ENCODE data around the gene RASA3.
"Not testable (repeated sequence)": the region's sequence is repeated elsewhere in the genome, so short reads cannot be mapped to it uniquely, and the experiment has no call there.

Gene RASA3

DNA sequence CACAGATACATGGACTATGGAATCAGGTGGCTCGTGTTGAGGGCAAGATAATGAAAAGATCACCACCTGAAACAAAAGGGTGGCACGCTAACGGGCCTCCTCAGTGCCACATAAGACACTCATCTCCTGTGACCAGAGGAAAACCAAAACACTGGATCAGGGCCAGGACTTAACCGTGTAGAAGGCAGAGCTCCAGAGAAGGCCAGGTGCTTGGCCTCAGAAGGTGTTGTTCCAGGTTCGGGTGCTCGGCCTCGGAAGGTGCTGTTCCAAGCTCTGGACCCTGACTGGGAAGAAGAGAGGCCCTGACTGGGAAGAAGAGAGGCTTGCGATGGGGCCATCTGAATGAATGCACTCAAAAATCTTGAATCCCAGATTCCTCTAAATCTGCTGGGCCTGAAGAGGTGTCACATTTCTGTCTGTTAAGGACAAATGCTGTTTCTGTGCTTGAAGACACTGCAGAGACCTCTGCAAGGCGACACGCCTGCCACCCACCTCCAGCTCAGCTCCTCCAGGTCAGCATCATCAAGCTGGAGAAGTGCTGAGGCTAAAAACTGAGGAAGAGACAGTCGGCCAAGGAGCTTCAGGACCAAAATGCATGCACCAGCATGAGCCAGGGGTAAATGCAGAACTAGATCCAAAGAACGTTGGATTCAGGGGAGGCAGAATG is 2.7 kb upstream of the RASA3 start:
- H3K79me2 ChIP-seq (ENCODE audit: low read length), result peaks cover 22% of the 10 kb centered on the region
- H3K9ac ChIP-seq (ENCODE audit: low read length), result no peak overlapping the region
- peaks cover 3% of the 10 kb centered on the region; the same call in 1 of the 2 replicates for H4K20me1 ChIP-seq (ENCODE audit: insufficient read depth, low read length)
- no peak overlapping the region for H3K4me2 ChIP-seq (ENCODE audit: low read depth, low read length)
- H3K4me3 ChIP-seq (ENCODE audit: low read length), result no peak overlapping the region
- H2AFZ ChIP-seq (ENCODE audit: low read length), result no peak overlapping the region
- H3K27ac ChIP-seq (ENCODE audit: low read length), result no peak overlapping the region
- no peaks in the 10 kb centered on the region for H3K9me2 ChIP-seq (replicated peaks; ENCODE audit: insufficient read depth, low read length)
- TF ChIP-seq, protein P1, sequence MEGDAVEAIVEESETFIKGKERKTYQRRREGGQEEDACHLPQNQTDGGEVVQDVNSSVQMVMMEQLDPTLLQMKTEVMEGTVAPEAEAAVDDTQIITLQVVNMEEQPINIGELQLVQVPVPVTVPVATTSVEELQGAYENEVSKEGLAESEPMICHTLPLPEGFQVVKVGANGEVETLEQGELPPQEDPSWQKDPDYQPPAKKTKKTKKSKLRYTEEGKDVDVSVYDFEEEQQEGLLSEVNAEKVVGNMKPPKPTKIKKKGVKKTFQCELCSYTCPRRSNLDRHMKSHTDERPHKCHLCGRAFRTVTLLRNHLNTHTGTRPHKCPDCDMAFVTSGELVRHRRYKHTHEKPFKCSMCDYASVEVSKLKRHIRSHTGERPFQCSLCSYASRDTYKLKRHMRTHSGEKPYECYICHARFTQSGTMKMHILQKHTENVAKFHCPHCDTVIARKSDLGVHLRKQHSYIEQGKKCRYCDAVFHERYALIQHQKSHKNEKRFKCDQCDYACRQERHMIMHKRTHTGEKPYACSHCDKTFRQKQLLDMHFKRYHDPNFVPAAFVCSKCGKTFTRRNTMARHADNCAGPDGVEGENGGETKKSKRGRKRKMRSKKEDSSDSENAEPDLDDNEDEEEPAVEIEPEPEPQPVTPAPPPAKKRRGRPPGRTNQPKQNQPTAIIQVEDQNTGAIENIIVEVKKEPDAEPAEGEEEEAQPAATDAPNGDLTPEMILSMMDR (IDR thresholded peaks at IDR 0.05; ENCODE audit: low read length), result no peak
- TF ChIP-seq EZH2 (optimal IDR thresholded peaks at IDR 0.05; ENCODE audit: low read depth, low read length) (no peak), EZH2phosphoT487 (IDR thresholded peaks at IDR 0.05; ENCODE audit: low read length) (no peak)
- DNase-seq, result no peak
- H3K9me3 ChIP-seq (replicated peaks; ENCODE audit: insufficient read depth, low read length), result no peaks in the 10 kb centered on the region
- H3K36me3 ChIP-seq (replicated peaks; ENCODE audit: insufficient read depth, low read length), result no peaks in the 10 kb centered on the region
- no peaks in the 10 kb centered on the region for H3K27me3 ChIP-seq (replicated peaks; ENCODE audit: insufficient read depth, low read length)
- peaks cover 12% of the 10 kb centered on the region; the same call in 1 of the 2 replicates for H3F3A ChIP-seq (ENCODE audit: insufficient read depth, low read length)
- peaks cover 5% of the 10 kb centered on the region; the same call in 1 of the 2 replicates for H3K4me1 ChIP-seq (ENCODE audit: low read length)

DNA sequence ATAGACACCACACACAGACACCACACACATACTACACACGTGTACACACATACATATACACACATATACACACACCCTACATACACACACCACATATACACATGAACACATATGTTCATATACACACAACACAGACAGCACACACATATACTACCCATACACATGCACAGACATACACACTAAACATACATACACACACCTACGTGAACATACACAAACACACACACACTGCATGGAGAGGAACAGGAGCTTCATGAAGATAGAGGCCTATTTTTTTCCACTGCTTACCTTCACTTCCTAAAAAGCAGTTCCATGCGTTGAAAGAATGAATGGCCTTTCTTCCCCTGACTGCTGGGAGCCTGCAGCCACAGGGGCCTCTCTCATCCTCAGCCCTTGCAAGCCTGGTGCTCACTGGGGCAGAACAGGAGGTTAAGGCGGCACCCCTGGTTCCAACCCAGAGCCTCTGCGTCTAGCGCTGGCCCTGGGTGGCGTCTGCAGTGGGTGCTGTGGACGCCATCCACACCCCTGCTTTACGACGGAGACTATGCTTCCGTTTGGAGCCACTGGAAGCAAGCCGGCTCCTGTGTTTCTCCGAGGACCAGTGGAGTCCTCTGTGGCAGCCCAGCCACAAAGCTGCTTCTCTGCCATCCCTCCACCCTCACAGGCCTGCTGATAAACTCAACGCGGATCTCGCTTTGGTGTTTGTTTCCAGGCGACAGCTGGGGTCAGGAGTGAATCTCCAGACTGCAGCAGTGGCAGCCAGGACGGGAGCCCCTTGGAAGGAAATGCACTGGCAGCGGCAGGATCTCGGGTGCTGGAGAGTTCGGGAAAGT is 1.9 kb upstream of the RASA3 start:
- no peak for TF ChIP-seq EZH2 (optimal IDR thresholded peaks at IDR 0.05; ENCODE audit: low read depth, low read length)
- no peak for TF ChIP-seq EZH2phosphoT487 (IDR thresholded peaks at IDR 0.05; ENCODE audit: low read length)
- TF ChIP-seq, protein P1 (IDR thresholded peaks at IDR 0.05; ENCODE audit: low read length), result no peak
- peaks cover 29% of the 10 kb centered on the region for H3K79me2 ChIP-seq (ENCODE audit: low read length)
- peaks cover 7% of the 10 kb centered on the region; the same call in 1 of the 2 replicates for H4K20me1 ChIP-seq (ENCODE audit: insufficient read depth, low read length)
- H3K9ac ChIP-seq (ENCODE audit: low read length), result no peak overlapping the region
- DNase-seq, result no peak
- H3K9me3 ChIP-seq (replicated peaks; ENCODE audit: insufficient read depth, low read length), result no peaks in the 10 kb centered on the region
- H3K36me3 ChIP-seq (replicated peaks; ENCODE audit: insufficient read depth, low read length), result no peaks in the 10 kb centered on the region
- H3K9me2 ChIP-seq (replicated peaks; ENCODE audit: insufficient read depth, low read length), result no peaks in the 10 kb centered on the region
- no peak overlapping the region for H3K27ac ChIP-seq (ENCODE audit: low read length)
- no peak overlapping the region for H3K4me3 ChIP-seq (ENCODE audit: low read length)
- no peaks in the 10 kb centered on the region for H3K27me3 ChIP-seq (replicated peaks; ENCODE audit: insufficient read depth, low read length)
- H3F3A ChIP-seq (ENCODE audit: insufficient read depth, low read length), result peaks cover 12% of the 10 kb centered on the region; the same call in 1 of the 2 replicates
- H3K4me2 ChIP-seq (ENCODE audit: low read depth, low read length), result no peak overlapping the region
- H2AFZ ChIP-seq (ENCODE audit: low read length), result no peak overlapping the region
- peaks cover 11% of the 10 kb centered on the region; the same call in 1 of the 2 replicates for H3K4me1 ChIP-seq (ENCODE audit: low read length)

DNA sequence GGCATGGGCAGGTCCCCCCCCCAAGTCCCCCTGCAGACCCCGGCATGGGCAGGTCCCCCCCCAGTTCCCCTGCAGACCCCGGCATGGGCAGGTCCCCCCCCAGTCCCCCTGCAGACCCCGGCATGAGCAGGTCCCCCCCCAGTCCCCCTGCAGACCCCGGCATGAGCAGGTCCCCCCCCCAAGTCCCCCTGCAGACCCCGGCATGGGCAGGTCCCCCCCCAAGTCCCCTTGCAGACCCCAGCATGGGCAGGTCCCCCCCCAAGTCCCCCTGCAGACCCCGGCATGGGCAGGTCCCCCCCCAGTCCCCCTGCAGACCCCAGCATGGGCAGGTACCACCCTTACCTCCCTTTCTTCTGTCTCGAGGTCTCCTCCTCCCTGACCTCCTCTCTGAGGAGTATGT is 1.1 kb upstream of the RASA3 start:
- Histone ChIP-seq H3K4me1 (ENCODE audit: low read length) (peaks cover 15% of the 10 kb centered on the region; the same call in 1 of the 2 replicates), H3K79me2 (ENCODE audit: low read length) (peaks cover 37% of the 10 kb centered on the region), H3F3A (ENCODE audit: insufficient read depth, low read length) (peaks cover 12% of the 10 kb centered on the region; the same call in 1 of the 2 replicates)
- not testable (repeated sequence) for H3K9me3 ChIP-seq (replicated peaks; ENCODE audit: insufficient read depth, low read length); H3K9ac ChIP-seq (ENCODE audit: low read length); DNase-seq; H4K20me1 ChIP-seq (ENCODE audit: insufficient read depth, low read length); H3K4me2 ChIP-seq (ENCODE audit: low read depth, low read length); H3K4me3 ChIP-seq (ENCODE audit: low read length); H3K27me3 ChIP-seq (replicated peaks; ENCODE audit: insufficient read depth, low read length); H3K9me2 ChIP-seq (replicated peaks; ENCODE audit: insufficient read depth, low read length); H3K36me3 ChIP-seq (replicated peaks; ENCODE audit: insufficient read depth, low read length); H3K27ac ChIP-seq (ENCODE audit: low read length); H2AFZ ChIP-seq (ENCODE audit: low read length)

DNA sequence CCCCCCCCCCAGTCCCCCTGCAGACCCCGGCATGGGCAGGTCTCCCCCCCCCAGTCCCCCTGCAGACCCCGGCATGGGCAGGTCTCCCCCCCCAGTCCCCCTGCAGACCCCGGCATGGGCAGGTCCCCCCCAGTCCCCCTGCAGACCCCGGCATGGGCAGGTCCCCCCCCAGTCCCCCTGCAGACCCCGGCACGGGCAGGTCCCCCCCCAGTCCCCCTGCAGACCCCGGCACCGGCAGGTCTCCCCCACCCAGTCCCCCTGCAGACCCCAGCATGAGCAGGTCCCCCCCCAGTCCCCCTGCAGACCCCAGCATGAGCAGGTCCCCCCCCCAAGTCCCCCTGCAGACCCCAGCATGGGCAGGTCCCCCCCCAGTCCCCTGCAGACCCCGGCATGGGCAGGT is 703 bp upstream of the RASA3 start:
- not testable (repeated sequence) for H3K4me3 ChIP-seq (ENCODE audit: low read length); H3K36me3 ChIP-seq (replicated peaks; ENCODE audit: insufficient read depth, low read length); H3K9me3 ChIP-seq (replicated peaks; ENCODE audit: insufficient read depth, low read length); H4K20me1 ChIP-seq (ENCODE audit: insufficient read depth, low read length); H3K4me2 ChIP-seq (ENCODE audit: low read depth, low read length); H3K9me2 ChIP-seq (replicated peaks; ENCODE audit: insufficient read depth, low read length); DNase-seq; H3K27ac ChIP-seq (ENCODE audit: low read length); H2AFZ ChIP-seq (ENCODE audit: low read length); H3K27me3 ChIP-seq (replicated peaks; ENCODE audit: insufficient read depth, low read length); H3K9ac ChIP-seq (ENCODE audit: low read length)
- peaks cover 15% of the 10 kb centered on the region; the same call in 1 of the 2 replicates for H3K4me1 ChIP-seq (ENCODE audit: low read length)
- peaks cover 12% of the 10 kb centered on the region; the same call in 1 of the 2 replicates for H3F3A ChIP-seq (ENCODE audit: insufficient read depth, low read length)
- H3K79me2 ChIP-seq (ENCODE audit: low read length), result peaks cover 41% of the 10 kb centered on the region

Measured in MM.1S (cell line).